Smooth muscle cell of the brain vasculature (primary cell): ENCODE measurements around the gene LETM1.

Experiments
- DNase-seq: peaks from one replicate; pipeline ENCODE4 v3.0.0-alpha.2; 2012; ENCODE audit warnings: low read depth, low spot score

The LETM1 gene

GRCh38 chr4:1826531-1827350 is 29.2 kb downstream of the LETM1 start:
- no peak for DNase-seq

DNA sequence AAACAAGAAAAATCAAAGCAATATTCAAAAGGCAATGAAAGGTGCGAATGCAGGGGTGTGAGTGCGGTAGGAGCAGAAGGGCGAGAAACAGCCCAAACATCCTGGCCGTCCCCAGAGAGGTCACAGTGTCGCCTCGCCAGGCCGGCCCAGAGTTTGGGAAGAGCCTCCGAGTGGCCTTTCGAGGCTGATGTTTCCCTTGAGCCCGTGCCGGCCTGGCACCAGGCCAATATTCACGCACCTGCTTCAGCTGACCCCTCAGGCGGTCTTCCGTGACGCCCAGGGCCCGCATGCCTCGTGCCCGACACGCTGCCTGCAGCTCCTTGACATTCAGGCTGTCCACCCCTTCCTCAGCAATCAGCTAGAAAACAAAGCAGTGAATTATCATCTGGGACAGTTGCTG is 30.6 kb downstream of the LETM1 start:
- no peak for DNase-seq

DNA sequence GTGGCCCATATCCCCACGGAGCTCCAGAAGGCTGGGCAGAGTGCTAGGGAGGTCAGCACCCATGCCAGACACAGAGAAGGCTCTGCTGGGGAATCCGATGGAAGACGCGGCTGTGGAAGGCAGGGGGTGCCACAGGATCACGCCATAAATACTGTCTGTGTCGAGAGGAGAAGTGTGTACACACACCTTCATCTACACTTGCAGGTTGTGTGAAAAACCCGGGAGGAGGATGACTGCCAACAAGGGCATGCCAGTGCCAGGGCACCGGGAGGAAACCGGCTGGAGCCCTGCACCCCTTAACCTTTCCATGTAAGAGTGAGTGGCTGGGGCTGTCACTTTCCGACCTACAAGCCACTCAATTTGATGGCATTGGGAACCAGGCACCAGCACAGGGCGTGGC is 31.2 kb downstream of the LETM1 start:
- DNase-seq, result no peak

GRCh38 chr4:1823545-1823932 is 32.4 kb downstream of the LETM1 start:
- no peak for DNase-seq

DNA sequence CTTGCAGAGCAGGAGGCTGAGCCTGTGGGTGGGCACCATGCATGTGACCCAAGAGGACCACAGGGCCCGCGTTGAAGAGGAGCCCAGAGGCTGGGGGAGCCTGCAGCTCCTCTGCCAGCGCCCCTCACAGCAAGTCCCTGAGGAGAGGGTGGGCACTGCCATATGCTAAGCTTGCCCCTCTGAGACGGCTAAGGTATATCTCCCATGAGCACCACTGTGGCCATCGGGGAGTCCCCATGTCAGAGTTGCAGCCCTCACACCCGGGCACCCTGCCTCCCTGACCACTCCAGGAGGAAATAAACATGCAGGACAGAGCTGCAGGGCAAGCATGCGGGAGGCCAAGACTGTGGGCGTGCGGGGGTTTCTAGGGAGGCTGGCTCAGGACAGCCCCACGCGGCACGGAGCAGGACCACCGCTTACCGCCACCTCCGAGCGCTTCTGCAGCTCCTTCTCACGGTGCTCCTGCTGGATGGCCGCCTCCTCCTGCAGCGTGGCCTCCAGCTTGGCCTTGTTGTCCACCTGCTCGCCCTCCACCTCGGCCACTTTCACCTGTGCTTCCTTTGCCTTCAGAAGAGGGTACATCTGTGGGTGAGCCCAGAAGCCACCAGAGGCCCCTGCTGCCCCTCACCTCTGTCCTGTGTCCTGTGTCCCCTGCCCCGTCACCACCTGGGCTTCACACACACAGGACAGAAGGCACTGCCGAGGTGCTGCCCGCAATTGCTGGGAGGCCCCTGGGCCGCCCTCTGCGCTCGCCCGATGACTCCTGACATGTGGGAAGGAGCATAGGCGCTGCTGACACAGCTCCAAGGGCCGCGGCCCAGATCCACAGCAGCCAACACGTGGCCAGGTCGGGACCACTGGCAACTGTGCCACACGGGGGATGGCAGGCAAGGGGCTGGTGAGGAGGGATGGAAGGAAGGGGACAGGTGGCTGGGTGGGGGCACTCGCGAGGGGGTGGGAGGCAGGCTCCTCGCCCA is 33.1 kb downstream of the LETM1 start:
- DNase-seq, result no peak

GRCh38 chr4:1821679-1822567 is 34.0 kb downstream of the LETM1 start:
- no peak for DNase-seq

GRCh38 chr4:1819816-1820215 is 36.1 kb downstream of the LETM1 start:
- no peak for DNase-seq

DNA sequence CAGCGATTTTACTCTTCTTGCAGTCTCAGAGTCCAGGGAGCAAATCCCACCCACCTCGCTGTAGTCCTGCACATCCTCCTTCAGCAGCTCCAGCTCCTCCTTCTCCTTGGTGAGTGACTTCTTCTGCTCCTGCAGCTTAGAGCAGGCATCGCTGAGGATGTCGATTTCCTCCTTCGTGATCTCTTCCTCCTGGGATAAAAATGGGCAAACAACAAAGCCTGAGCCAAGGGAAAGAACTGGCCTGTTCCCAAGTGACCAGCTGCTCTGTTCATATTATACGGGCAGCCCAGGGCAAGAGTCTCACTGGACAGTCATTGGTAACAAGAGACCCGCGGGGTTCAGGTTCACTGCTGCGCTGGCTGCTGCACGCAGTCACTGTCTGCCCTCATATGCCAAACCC is 36.7 kb downstream of the LETM1 start:
- DNase-seq, result no peak

DNA sequence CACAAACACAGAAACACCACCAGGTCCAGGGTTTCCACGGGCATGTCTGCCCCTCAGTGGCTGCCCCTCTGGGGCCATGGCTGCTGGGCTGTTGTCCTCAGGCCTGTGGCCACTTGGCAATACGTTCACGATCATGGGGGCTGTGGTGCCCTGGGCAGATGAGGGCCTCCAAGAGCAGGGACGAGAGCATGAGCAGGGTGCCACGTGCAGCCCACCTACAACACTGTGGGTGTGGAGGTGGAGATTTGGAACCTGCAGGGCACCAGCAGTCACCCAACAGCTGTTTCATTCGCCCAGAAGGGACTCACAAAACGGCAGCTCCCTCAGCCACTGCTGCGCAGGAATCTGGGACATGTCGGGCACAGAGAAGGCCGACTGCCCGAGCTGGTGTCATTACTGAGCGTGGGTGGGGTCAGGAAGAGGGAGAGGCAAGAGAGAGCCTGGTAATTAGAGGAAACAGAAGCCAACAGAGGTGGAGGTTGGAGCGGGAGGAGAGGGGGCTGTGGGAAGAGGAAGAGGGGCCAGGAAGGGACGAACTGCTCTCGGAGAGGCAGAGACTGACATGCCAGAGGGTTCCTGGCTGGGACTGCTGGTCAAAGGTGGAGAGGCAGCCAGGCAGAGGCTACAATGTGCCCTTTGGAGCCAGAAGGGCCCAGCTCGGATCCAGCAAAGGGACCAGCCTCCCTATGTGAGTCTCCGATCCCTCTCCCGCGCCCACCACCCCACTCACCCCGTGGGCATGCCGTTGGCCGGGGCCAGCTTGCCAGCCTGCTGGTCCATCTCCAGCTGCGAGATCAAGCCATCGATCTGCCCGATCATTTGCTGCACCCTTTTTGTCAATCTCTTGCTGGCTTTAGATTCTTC is 39.7 kb downstream of the LETM1 start:
- no peak for DNase-seq

GRCh38 chr4:1815096-1815996 is 40.6 kb downstream of the LETM1 start:
- no peak for DNase-seq

GRCh38 chr4:1814453-1814852 is 41.5 kb downstream of the LETM1 start:
- DNase-seq, result no peak

DNA sequence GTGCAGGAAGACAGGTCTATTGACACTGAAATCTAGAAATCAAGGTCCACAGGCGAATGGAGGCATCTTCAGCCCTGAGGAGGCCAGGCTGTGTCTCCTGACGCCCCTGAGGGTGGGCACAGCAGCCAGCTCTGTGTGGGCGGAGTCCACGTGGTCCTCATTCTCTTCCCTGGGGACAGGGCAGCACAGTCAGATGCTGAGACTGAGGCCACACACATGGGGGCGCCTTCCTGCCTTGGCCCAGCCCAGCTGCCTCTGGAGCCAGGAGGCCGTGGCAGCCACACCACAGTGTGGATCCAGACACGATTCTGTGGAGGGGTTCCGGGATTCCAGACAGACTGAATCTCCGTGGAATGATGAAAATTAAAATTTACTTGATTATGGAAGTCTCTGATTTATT is 42.0 kb downstream of the LETM1 start:
- DNase-seq, result no peak

DNA sequence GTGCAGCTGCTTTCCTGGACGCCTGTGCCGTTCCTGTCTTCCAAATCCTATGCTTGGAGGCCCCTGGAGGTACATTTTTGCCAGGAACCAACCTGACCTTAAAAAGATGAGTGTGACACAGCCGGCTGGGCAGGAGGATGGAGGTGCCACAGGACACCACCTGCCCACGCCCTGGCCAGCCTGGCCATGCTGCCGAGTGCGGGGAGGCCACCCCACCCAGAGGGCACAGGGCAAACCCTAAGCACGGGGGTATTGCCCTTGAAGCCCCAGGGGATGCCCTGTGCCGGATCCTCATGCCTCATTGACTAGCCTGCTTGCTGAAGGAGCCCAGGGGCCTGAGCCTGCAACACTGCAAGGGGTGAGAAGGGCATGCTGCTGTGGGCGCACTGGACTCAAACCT is 42.7 kb downstream of the LETM1 start:
- no peak for DNase-seq

- no peak for DNase-seq
Observed at GRCh38 chr4:1812720-1813119, 43.2 kb downstream of the LETM1 start.

DNA sequence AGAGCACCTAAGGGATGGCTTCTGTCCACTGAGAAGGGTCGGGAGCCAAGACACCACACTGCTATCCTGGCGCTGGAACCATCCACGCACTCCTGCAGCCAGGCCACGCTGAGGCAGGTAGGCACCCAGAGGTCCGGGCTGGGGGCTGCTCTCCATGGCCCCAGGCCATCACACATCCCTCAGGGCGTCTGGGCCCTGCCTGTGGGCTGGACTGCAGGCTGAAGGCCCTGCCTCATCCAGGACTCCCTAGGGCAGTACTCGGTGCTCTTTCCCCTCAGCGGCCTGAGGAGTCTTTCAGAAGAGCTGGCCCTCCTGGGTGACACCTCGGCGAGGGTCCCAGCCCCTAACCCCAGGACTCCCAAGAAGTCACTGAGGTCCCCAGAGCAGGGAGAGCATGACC is 45.2 kb downstream of the LETM1 start:
- DNase-seq, result no peak

- peak; percentile 29 for DNase-seq
Observed at GRCh38 chr4:1809754-1810502, 46.0 kb downstream of the LETM1 start.

GRCh38 chr4:1808851-1809753 is 46.9 kb downstream of the LETM1 start:
- DNase-seq, result no peak

GRCh38 chr4:1808396-1808795 is 47.6 kb downstream of the LETM1 start:
- no peak for DNase-seq
